A673 (cell line): ENCODE results near the gene STIM1.

Source experiments
- EZH2 ChIP-seq: fragments of 200-600 bp; sonication (generic); IDR thresholded peaks from 2 replicates; pipeline ENCODE4 v1.6.1; 2017; ENCODE audit warnings: borderline replicate concordance, low read depth, mild to moderate bottlenecking, mixed read lengths, antibody characterized with exemption, low read length; ENCODE audit not compliant: poor library complexity, severe bottlenecking
- TF ChIP-seq, protein P1 (sequence below): fragments of 300-800, 200-600 bp; sonication (generic); conservative IDR thresholded peaks from 2 replicates; pipeline ENCODE4 v1.5.1; 2017; ENCODE audit warnings: low read depth, mild to moderate bottlenecking, antibody characterized with exemption, low read length, moderate library complexity, mixed read lengths

DNA sequence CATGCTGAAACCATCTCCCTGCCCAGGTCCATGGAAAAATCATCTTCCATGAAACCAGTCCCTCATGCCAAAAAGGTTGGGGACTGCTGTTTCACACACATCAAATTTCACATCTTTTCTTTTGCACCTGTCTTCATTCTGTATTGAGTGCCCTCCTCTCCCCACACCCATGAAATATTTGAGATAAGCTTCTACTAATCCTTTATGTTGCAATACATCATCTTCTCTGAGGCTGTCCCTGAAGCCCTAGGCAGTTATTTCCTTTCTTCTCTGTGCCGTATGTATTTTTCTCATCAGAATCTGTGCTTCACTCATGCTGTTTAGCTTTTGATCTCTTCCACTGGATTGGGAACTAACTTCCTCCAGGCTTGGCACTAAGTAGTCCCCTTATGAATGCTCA is 199.2 kb downstream of the STIM1 start:
- TF ChIP-seq, protein P1, sequence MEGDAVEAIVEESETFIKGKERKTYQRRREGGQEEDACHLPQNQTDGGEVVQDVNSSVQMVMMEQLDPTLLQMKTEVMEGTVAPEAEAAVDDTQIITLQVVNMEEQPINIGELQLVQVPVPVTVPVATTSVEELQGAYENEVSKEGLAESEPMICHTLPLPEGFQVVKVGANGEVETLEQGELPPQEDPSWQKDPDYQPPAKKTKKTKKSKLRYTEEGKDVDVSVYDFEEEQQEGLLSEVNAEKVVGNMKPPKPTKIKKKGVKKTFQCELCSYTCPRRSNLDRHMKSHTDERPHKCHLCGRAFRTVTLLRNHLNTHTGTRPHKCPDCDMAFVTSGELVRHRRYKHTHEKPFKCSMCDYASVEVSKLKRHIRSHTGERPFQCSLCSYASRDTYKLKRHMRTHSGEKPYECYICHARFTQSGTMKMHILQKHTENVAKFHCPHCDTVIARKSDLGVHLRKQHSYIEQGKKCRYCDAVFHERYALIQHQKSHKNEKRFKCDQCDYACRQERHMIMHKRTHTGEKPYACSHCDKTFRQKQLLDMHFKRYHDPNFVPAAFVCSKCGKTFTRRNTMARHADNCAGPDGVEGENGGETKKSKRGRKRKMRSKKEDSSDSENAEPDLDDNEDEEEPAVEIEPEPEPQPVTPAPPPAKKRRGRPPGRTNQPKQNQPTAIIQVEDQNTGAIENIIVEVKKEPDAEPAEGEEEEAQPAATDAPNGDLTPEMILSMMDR = no peak
- TF ChIP-seq EZH2 = no peak
